ENCODE measurements around the gene EXOC4. TPM values are rescaled to one million over a fixed set of nuclear protein-coding genes. Genes with fewer than 3 reads are reported as not detected.

EXOC4 gene
- polyA plus RNA-seq, 3 donors: 17.9 to 28.0 (median 22.3) TPM

DNA sequence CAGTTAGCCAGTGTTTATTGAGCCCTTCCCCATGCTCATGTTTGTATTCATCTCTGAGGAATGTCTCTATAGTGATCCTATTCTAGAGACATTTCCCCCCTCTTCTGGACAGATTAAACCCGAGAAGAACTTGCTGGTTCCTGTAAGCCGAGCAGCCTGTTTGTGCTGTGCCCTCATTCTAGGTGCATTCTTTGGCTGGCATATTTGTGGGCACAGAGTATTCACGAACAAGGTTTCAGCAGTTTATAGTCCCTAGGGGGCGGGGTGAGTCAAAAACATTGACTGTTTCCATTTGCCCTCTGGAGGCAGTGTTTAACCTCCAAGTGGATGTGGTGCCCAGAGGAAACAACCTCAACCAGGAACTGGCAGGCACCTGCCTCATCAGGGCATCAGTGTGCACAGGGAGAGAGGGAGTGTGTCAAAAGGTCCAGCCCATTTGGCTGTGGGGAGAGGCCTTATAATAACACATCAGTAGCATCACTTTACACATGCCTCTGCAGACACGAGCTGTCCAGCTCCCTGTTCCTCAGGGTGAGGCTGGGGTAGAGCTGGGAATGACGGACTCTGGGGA, 600.9 kb downstream of the EXOC4 start:
- 75 to 80% (median 77%) methylated on average over 6 of the region's 6 CpGs for WGBS, 3 donors
- H3K27ac ChIP-seq (ENCODE audit: low read depth, low read length): no peak overlapping the region

DNA sequence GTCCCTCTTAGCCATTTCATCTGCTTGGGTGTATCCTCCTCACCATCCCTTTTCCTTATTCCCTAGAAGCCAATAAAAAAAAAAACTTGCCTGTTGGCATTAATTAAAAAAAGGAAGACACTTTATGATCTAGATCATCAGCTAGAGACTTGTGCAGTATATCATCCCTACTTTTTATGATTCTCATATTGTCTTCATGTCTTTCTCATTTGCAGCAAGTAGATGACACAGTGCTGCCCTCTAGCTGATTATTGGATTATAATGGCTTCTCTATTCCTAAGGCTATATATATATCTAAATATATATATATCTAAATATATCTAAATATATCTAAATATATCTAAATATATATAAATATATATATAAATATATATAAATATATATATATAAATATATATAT, 601.9 kb downstream of the EXOC4 start:
- no peak overlapping the region for H3K27ac ChIP-seq (ENCODE audit: low read depth, low read length)

DNA sequence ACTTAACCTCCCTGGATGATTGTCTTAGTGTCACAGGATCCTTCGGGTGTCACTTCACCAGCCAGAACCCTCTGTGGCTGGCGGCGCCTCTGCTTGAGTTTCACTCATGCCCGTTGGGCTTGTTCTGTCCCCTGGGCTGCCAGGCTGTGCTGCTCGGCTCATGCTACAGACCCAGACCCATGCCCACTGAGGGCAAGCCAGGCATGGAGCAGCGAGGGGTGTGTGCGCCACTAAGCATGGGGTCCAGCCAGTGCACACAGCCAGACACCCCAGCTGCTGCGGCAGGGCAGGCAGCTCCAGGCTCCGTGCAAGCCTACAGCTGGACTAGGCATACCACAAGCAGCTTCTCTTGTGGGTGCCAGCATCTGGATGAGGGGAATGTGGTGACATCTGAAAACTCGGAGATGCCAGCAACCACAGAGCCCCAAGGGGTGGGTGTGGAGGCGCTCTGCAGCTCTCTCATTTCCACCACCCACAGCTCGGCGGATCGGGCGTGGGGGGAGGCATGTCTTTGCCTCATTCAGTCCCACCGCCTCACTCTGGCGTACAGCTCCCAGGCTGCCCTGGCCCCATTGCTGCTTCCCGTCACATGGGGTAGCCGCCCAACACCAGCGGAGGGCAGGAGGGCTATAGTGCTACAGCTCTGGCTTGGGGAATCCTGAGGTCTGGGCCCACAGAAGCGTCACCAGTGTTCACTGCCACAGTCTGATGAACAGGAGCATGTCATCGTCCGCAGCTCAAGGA, 604.7 kb downstream of the EXOC4 start:
- 96 to 98% (median 97%) methylated on average over 23 of the region's 23 CpGs for WGBS, 3 donors
- no peak overlapping the region for H3K27ac ChIP-seq (ENCODE audit: low read depth, low read length)

DNA sequence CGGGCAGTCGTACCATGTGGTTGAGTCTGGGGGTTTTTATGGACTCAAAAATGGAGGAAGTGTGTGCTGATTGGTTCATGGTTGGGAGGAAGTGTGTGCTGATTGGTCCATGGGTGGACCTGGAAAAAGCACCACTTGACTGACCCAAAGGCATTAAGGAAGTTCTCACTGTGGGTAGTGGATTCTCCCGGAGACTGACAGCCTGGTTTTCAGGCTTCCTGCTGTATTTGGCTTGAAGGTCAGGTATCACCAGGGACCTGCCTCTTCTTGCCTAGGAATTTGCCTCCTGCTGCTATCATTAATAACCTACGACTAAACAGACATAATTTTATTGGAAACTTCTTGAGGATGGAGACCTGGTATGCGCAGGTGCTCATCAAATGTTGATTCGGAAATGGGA, 605.4 kb downstream of the EXOC4 start:
- no peak overlapping the region for H3K27ac ChIP-seq (ENCODE audit: low read depth, low read length)
- 97 to 99% (median 97%) methylated on average over 6 of the region's 6 CpGs for WGBS, 3 donors

DNA sequence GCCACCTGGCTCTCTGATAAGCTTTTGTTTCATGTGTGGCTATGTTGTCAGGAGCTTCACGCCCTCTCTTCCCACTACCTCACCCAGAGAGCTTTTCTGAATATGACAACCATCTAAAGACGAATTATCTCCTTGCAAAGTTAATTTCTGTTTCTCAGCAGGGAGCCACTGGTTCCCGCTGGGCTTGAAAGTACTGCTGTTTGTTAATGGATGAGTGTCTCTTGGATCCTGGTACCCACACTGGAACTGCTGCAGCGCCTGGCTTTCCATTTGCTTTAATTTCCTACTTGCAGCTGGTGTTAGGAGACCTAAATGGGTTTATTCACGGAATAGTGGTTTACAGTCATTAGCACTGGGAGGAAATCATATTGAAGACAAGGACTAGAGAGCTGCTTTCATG, 606.4 kb downstream of the EXOC4 start:
- no peak overlapping the region for H3K27ac ChIP-seq (ENCODE audit: low read depth, low read length)
- WGBS, 3 donors: 93 to 99% (median 95%) methylated on average over 5 of the region's 5 CpGs

DNA sequence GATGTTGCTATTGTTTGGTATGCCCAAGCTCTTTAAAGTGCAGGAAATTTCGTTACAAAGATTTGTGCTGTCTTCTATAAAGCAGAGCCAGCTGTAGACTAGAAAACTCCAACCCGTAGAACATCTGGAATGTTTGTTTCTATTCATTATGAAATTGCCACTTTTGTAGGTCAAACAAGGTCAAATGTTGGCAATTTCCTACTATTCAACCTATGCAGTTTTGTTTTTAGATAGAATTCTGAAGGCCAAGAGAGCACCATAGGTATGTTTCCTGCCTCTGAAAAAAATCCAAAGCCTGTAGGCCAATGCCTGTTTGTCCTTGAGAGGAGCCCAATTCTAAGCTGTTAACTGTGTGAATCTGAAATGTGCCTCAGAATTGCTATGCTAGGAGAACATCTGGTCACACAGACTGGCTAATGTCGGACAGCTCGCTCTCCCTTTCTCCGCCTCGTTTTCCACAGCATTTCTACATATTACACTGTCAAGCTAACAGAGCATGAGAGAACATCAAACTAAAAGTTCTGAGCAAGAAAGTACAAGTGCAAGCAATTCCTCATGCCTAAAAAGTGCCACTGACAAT, 607.1 kb downstream of the EXOC4 start:
- no peak overlapping the region for H3K27ac ChIP-seq (ENCODE audit: low read depth, low read length)
- WGBS, 3 donors: 66 to 89% (median 81%) methylated on average over 6 of the region's 6 CpGs

DNA sequence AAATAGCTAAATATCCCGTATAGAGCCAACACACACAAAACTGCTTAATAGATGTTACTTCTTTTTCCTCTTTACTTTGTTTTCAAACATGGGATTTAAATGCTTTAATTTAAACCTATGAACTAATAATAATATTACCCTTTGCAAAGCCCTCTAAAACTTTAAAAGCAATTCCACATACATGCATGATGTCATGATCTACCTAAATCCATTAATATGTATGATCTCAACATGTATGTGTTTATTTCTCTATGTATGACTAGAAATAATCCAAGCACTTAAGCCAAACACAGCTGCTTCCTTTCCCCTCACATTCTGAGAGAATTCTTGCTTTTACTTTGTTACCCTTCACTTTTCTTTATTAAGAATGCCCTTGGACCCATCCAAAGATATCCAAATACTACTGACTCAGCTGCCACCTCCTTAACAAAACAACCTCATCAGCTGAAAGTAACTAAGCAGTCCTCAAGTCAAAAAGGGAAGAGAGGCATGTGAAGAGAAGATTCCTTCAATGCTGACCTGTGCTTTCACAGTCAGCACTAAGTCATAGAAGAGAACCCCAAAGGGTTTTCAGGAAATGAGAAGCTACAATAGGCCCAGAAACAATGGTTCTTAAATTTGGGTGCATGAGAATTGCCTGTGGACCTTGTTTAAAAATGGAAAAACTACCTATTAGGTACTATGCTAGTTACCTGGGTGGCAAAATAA, 607.9 kb downstream of the EXOC4 start:
- H3K27ac ChIP-seq (ENCODE audit: low read depth, low read length): no peak overlapping the region
- WGBS, 3 donors: 53 to 100% (median 93%) methylated on average over 1 of the region's 1 CpG

DNA sequence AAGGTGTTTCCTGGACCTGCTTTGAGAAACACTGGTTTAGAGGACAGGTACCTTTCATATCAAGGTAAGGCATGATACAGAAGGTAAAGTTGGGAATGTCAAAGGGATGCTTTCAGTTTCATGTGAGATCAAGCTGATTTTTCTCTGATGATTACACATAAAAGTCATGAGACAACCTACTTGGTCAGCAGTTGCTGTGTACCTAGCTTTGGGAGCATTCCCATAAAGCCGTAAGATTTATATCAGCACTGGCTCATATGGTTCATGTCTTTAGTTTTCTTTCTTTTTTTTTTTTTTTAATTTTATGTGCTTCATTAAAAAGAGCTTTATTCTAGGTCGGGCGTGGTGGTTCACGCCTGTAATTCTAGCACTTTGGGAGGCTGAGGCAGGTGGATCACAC, 609.0 kb downstream of the EXOC4 start:
- WGBS, 3 donors: 89 to 97% (median 96%) methylated on average over 4 of the region's 4 CpGs
- H3K27ac ChIP-seq (ENCODE audit: low read depth, low read length): no peak overlapping the region

DNA sequence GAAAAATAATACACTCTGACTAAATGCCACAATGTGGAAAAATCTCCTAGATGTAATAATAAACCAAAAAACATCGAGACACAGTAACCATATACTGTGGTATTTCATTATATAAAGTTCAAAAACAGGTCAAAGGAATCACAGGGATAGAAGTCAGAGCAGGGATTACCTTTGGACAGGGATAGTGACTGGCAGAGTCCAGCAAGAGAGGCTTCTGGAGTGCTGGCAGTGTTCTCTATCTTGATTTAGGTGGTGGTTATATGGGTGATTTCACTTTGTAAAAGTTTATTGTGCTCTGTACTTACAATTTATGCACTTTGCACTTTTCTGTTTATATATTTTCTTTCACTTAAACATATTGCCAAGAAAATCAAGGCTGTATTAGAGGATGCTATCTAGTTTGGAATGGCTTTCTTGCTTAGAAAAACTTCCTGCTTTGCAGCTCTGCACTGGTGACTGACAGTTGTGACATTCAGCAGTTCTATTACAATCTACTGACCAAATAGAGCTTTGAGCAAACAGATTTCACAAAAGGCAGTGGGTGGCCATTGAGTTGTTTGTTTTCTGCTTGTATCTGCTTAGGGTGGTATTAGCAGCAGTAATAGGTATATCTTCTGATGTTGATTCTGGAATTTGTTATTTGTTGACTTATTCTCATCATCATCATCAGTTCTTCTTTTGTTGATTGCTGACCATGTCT, 610.6 kb downstream of the EXOC4 start:
- H3K27ac ChIP-seq (ENCODE audit: low read depth, low read length): no peak overlapping the region
- 89 to 93% (median 93%) methylated on average over 1 of the region's 1 CpG for WGBS, 3 donors

DNA sequence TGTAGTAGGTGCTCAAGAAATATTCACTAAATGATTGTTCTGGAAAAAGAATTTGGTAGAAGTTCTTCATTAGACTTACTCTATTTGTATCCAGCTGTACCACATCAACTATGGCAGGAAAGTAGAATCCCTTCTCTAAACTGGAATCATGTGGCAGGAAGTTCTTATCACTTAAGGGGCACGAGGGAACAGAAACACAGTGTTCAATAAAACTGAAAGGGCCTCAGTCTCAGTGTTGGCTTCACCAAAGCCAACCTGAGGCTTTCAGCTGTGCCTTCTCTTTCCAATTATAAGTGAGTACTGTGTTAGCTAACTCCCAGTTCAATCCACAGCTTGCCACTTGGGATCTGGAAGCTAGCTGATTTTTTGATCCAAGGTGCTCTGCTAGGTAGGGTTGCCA, 616.7 kb downstream of the EXOC4 start:
- 46 to 59% (median 50%) methylated on average over 1 of the region's 1 CpG for WGBS, 3 donors
- no peak overlapping the region for H3K27ac ChIP-seq (ENCODE audit: low read depth, low read length)

DNA sequence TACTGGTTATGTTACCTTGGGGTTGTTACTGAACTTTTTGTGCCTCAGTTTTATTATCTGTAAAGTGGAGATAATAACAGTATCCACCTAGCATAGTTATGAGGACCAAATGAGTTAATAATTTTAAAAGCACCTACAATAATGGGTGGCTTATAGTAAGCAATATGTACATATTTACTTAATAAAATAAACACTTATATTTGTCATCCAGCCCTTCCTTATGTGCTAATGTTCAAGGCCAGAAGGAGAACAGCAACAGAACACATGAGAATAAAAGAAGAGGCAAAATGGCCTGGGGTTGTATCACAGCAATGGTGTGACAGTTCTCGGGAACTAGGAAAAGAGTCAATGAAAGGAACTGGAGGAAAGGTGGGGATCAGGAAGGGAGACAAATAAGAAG, 618.9 kb downstream of the EXOC4 start:
- WGBS, 3 donors: 59 to 93% (median 93%) methylated on average over 1 of the region's 1 CpG
- no peak overlapping the region for H3K27ac ChIP-seq (ENCODE audit: low read depth, low read length)

DNA sequence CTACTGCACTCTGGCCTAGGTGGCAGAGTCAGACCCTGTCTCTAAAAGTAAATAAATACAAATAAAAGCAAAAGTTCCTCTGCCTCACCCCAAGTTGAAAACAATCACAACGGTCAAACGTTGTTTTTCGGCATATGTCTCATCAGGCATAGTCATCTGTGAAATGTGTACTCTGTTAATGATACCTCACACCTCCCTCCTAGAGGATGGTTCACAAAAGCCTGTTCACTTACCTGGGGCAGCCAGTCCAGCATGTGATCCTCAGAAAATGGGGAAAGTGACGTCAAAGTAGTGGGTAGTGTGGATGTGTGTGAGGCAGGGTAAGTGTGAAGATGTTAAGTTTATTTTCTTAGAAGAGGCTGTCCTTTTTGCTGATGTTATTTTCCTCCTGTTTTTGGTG, 620.3 kb downstream of the EXOC4 start:
- WGBS, 3 donors: 94 to 96% (median 94%) methylated on average over 4 of the region's 4 CpGs

DNA sequence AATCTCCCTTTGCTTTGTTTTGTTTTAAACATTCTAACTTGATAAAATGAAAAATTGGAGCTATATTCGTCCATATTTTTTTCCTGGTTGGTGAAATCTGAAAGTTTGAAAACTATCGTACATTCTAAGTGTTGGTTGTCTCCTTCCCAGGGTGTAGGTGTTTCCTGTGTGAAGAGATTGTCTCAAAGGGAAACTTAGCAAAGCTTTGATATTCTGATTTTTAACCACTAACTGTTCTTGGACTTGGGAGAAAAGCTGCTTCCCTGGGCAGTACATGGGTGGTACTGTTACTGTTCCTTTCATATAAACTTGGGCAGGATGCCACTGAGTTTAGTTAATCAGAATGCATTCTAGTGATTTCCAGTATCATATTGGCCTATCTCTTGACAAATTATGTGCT, 620.8 kb downstream of the EXOC4 start:
- no peak overlapping the region for H3K27ac ChIP-seq (ENCODE audit: low read depth, low read length)
- 81 to 89% (median 84%) methylated on average over 2 of the region's 2 CpGs for WGBS, 3 donors

More for the DNA sequence above, 620.3 kb downstream of the EXOC4 start:
- H3K27ac ChIP-seq (ENCODE audit: low read depth, low read length): no peak overlapping the region

DNA sequence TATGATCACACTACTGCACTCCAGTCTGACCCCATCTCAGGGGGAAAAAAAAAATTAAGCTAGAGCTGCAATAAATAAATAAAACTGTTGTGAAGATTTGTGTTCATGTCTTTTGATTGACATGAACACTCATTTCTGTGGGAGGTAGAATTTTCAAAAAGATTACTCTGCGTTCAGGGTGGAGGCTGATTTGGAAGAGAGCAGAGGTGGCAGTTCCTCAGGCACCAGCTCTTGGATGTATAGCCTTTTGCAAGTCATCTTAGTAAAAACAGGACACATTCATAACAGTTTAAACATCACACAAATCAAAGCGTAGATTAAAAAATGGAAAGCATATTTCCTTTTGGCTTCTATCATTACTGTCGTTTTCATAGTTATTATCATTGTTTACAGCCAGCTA, 630.7 kb downstream of the EXOC4 start:
- no peak overlapping the region for H3K27ac ChIP-seq (ENCODE audit: low read depth, low read length)
- 77 to 91% (median 88%) methylated on average over 3 of the region's 3 CpGs for WGBS, 3 donors

DNA sequence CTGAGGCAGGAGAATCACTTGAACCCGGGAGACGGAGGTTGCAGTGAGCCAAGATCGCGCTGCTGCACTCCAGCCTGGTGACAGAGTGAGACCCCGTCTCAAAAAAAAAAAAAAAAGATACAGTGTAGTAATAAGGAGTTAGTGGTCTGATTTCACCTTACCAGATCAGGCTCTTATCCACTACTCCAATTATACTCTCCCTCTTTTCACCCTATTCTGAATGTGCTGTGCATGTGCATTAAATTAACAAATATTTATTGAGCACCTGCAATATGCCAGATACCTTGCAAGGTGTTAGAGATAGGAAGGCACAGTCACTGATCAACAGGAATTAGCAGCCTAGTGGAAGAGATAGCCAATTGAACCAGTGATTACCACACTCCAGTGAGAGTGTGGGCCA, 632.3 kb downstream of the EXOC4 start:
- no peak overlapping the region for H3K27ac ChIP-seq (ENCODE audit: low read depth, low read length)
- WGBS, 3 donors: 96 to 97% (median 96%) methylated on average over 5 of the region's 5 CpGs

DNA sequence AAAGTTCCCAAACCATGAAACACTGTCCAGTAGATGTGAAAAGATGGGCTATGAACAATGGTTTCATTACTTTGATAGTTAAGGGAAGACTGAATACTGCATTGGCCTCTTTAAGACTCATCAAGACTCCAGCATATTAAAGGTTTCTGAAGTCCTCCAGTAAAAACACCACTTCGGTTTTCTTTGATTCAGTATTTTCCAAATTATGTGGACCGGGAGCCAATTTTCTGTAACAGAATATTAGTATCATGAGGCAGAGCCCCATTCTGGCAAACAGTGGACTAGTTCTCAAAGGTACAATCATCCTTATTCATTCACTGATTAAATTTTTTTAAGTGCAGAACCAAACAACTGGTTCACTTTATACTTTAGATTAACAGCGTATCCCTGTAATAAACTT, 633.2 kb downstream of the EXOC4 start:
- WGBS, 3 donors: 74 to 80% (median 79%) methylated on average over 3 of the region's 3 CpGs
- H3K27ac ChIP-seq (ENCODE audit: low read depth, low read length): no peak overlapping the region

DNA sequence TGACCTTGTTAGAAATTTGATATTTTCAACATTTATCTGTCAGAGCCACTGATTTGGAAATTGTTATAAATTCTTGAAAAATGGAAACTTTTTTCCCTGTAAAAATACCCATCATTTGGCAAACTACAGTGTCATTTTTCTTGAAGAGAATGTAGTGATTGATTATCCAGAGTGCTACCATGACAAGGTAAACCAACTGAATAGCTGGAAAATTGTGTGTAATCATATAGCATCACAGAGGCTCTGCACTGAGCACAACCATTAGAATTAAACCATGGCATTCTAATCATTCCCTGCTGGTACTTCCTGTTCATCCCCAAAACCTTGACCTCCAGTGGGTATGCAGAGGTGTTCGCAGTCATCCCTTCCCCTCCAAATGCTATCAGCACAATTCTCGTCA, 633.9 kb downstream of the EXOC4 start:
- WGBS, 3 donors: 88 to 97% (median 93%) methylated on average over 2 of the region's 2 CpGs
- no peak overlapping the region for H3K27ac ChIP-seq (ENCODE audit: low read depth, low read length)

DNA sequence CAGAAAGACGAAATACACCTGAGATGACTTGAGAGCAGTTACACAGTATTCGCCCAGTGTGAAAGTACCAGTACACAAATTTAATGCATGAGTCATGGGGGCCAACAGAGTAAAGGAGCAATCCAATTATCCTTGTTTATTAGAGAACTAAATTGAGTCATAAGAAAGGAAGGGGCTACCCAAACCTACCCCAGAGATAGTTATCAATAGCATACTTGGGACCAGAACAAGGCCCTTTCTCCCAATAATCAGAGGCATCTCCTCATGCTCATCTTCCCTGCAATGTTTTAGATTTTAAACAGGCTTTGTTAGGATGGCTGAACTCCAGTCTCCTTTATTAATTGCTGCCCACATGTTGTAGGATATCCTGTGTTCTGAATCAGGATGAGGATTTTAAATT, 634.6 kb downstream of the EXOC4 start:
- no peak overlapping the region for H3K27ac ChIP-seq (ENCODE audit: low read depth, low read length)
- WGBS, 3 donors: 83 to 89% (median 83%) methylated on average over 2 of the region's 2 CpGs
